Activated CD4-positive, CD25-positive, alpha-beta regulatory T cell (primary cell): ENCODE results near the gene LRRC41.
"Not testable (repeated sequence)": the region's sequence is repeated elsewhere in the genome, so short reads cannot be mapped to it uniquely, and the experiment has no call there.

ENCODE experiments used
- DNase-seq, 4 experiments: peaks; one replicate each; lab custom pipeline; 2025; lab: John Stamatoyannopoulos, UW

LRRC41 gene

DNA sequence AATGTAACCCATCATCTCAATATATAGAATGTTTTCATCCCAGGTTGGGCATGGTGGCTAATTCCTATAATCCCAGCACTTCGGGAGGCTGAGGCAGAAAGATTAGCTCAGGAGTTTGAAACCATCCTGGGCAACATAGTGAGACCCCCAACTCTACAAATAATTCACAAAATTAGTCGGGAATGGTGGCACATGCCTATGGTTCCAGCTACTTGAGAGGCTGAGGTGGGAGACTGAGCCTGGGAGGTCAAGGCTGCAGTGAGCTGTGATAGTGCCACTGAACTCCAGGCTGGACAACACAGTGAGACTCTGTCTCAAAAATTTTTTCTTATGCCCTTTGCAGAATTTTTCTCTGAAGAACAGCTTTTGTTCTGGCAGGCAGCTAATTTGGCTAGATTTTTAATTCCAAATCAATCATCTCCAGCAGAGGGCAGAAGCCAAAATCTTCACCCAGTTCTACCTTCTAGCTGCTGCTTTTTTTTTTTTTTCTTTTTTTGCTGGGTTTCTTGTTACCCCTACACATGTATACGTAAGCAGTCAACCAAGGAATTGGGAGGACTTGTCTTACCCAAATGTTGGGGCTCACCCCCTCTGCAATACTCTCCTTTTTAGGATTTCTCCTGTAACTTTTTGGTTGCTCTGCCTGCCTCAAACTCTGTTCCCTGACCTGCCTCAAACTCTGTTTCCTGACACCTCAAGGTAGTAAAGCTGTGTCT, 58.6 kb downstream of the LRRC41 start:
- DNase-seq = no peak

DNA sequence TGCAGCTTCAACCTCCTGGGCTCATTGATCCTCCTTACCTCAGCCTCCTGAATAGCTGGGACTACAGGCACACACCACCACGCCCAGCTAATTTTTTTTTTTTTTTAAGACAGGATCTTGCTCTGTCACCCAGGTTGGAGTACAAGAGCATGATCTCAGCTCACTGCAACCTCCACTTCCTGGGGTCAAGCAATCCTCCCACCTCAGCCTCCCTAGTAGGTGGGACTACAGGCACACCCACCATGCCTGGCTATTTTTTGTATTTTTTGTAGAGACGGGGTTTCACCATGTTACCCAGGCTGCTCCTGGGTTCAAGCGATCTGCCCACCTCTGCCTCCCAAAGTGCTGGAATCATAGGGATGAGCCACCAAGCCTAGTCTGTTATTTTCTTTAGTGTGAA, 59.6 kb downstream of the LRRC41 start:
- DNase-seq = not testable (repeated sequence)

DNA sequence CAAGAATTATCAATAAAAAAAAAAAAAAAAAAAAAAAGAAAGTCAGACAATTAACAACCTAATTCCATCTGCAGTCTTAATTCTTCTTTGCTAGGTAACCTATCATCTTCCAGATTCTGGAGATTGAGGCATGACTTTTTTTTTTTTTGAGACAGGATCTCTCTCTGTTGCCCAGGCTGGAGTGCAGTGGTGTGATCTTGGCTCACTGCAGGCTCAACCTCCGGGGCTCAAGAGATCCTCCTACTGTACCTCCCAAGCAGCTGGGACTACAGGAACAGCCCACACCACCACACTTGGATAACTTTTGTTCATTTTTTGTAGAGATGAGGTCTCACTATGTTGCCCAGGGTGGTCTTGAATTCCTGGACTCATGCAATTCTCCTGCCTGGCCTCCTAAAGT, 60.5 kb downstream of the LRRC41 start:
- DNase-seq = no peak

DNA sequence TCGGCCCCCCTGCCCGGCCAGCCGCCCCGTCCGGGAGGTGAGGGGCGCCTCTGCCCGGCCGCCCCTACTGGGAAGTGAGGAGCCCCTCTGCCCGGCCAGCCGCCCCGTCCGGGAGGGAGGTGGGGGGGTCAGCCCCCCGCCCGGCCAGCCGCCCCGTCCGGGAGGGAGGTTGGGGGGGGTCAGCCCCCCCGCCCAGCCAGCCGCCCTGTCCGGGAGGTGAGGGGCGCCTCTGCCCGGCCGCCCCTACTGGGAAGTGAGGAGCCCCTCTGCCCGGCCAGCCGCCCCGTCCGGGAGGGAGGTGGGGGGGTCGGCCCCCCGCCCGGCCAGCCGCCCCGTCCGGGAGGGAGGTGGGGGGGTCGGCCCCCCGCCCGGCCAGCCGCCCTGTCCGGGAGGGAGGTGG, 61.7 kb downstream of the LRRC41 start:
- not testable (repeated sequence) for DNase-seq

DNA sequence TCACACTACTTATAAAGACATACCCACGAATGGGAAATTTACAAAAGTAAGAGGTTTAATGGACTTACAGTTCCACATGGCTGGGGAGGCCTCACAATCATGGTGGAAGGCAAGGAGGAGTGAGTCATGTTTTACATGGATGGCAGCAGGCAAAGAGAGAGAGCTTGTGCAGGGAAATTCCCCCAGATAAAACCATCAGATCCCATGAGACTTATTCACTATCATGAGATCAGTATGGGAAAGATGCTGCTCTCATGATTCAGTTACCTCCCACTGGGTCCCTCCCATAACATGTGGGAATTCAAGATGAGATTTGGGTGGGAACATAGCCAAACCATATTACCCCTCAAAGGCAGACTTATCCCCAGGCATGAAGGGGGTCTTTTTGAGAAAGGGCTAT, 64.6 kb downstream of the LRRC41 start:
- DNase-seq = not testable (repeated sequence)

DNA sequence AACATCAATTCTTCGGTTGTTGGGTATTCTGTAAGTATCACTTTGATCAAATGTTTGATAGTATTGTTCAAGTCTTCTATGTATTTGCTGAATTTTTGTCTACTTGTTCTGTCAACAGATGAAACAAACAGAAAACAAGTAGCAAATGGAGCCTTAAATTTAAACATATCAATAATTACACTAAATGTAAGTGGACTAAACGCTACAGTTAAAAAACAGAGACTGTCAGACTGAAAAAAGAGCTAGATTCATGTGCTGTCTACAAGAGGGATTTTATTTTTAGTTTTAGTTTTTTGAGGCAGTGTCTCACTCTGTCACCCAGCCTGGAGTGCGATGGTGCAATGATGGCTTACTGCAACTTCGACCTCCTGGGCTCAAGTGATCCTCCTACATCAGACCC, 66.5 kb downstream of the LRRC41 start:
- DNase-seq = no peak

DNA sequence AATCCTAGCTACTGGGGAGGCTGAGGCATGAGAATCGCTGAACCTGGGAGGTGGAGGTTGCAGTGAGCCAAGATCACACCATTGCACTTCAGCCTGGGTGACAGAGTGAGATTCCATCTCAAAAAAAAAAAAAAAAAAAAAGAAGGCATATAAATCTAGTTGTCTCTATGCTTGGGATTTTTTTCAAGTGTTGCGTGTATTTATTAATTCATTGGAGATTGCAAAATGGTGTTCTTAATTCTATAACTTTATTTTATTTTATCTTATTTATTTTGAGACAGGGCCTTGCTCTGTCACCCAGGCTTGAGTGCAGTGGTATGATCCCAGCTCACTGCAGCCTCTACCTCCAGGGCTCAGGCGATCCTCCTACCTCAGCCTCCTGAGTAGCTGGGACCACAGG, 72.2 kb downstream of the LRRC41 start:
- DNase-seq = not testable (repeated sequence)
